ENCODE results near the gene PPP1CB. TPM values are rescaled to one million over a fixed set of nuclear protein-coding genes. Genes with fewer than 3 reads are reported as not detected.
"Not testable (repeated sequence)": the region's sequence is repeated elsewhere in the genome, so short reads cannot be mapped to it uniquely, and the experiment has no call there.

Gene PPP1CB
- total and polyA plus RNA-seq, 9 donors = 90.9 to 421 (median 272) TPM

GRCh38 chr2:28779001-28779400 lies 27.4 kb downstream of the PPP1CB start:
- H3K36me3 ChIP-seq = no peaks in the 10 kb centered on the region

GRCh38 chr2:28780496-28780895 lies 28.9 kb downstream of the PPP1CB start:
- intact Hi-C loops (cut with DNase I) = no loop called here
- Histone ChIP-seq H3K4me1 (ENCODE audit: insufficient read depth) (no peaks in the 10 kb centered on the region), H3K36me3 (no peaks in the 10 kb centered on the region), H3K27ac (no peak overlapping the region), H3K4me3 (no peak overlapping the region), H3K27me3 (no peaks in the 10 kb centered on the region), H3K9me3 (no peaks in the 10 kb centered on the region)
- no peak for DNase-seq
- 84 to 95% (median 90%) methylated on average over 2 of the region's 2 CpGs for WGBS, 3 donors
- TF ChIP-seq EP300 (IDR thresholded peaks at IDR 0.05) (no peak), CTCF (IDR thresholded peaks at IDR 0.05) (no peak), POLR2A (IDR thresholded peaks at IDR 0.05) (no peak)

More at GRCh38 chr2:28779001-28779400, 27.4 kb downstream of the PPP1CB start:
- WGBS, 3 donors = 87 to 95% (median 91%) methylated on average over 2 of the region's 2 CpGs
- Histone ChIP-seq H3K9me3 (no peaks in the 10 kb centered on the region), H3K27ac (no peak overlapping the region), H3K4me3 (no peak overlapping the region), H3K4me1 (ENCODE audit: insufficient read depth) (peaks cover 4% of the 10 kb centered on the region), H3K27me3 (no peaks in the 10 kb centered on the region)
- DNase-seq = no peak
- intact Hi-C loops (cut with DNase I) = no loop called here
- no peak for TF ChIP-seq POLR2A (IDR thresholded peaks at IDR 0.05)
- TF ChIP-seq EP300 (IDR thresholded peaks at IDR 0.05) = no peak
- no peak for TF ChIP-seq CTCF (IDR thresholded peaks at IDR 0.05)

- DNase-seq = no peak
- 64 to 92% (median 79%) methylated on average over 3 of the region's 3 CpGs for WGBS, 3 donors
- no peaks in the 10 kb centered on the region for H3K9me3 ChIP-seq
- no peak for TF ChIP-seq POLR2A (IDR thresholded peaks at IDR 0.05)
- TF ChIP-seq EP300 (IDR thresholded peaks at IDR 0.05) = no peak
- TF ChIP-seq CTCF (IDR thresholded peaks at IDR 0.05) = no peak
- no peak overlapping the region for H3K4me3 ChIP-seq
- no peaks in the 10 kb centered on the region for H3K27me3 ChIP-seq
- intact Hi-C loops (cut with DNase I) = no loop called here
- no peaks in the 10 kb centered on the region for H3K4me1 ChIP-seq (ENCODE audit: insufficient read depth)
- H3K36me3 ChIP-seq = no peaks in the 10 kb centered on the region
- no peak overlapping the region for H3K27ac ChIP-seq
These were observed 30.8 kb downstream of the PPP1CB start for GRCh38 chr2:28782423-28782822.

GRCh38 chr2:28784570-28784969 lies 32.9 kb downstream of the PPP1CB start:
- WGBS, 3 donors = 83 to 86% (median 83%) methylated on average over 7 of the region's 7 CpGs
- H3K27ac ChIP-seq; H3K4me1 ChIP-seq (ENCODE audit: insufficient read depth); H3K9me3 ChIP-seq; H3K36me3 ChIP-seq; DNase-seq; intact Hi-C loops (cut with DNase I); H3K27me3 ChIP-seq; H3K4me3 ChIP-seq: not testable (repeated sequence)

GRCh38 chr2:28796620-28797019 lies 45.0 kb downstream of the PPP1CB start:
- intact Hi-C loops (cut with DNase I) = loop anchor here in 1 of 4 donors (5.0 kb wide), 1 partner anchor 134 kb away; no protein-coding TSS in a partner anchor
- no peaks in the 10 kb centered on the region for H3K9me3 ChIP-seq
- 53 to 63% (median 62%) methylated on average over 4 of the region's 4 CpGs for WGBS, 3 donors
- no peak overlapping the region for H3K27ac ChIP-seq
- H3K4me3 ChIP-seq = no peak overlapping the region
- no peak for TF ChIP-seq CTCF (IDR thresholded peaks at IDR 0.05)
- TF ChIP-seq POLR2A (IDR thresholded peaks at IDR 0.05) = no peak
- TF ChIP-seq EP300 (IDR thresholded peaks at IDR 0.05) = no peak
- H3K4me1 ChIP-seq (ENCODE audit: insufficient read depth) = no peaks in the 10 kb centered on the region
- H3K27me3 ChIP-seq = no peaks in the 10 kb centered on the region
- no peak for DNase-seq
- no peaks in the 10 kb centered on the region for H3K36me3 ChIP-seq

Data from ovary (tissue), 9 donors.